GM21367 (cell line): Measurements from ENCODE around the gene DUOX2.
"Not testable (repeated sequence)": the region's sequence is repeated elsewhere in the genome, so short reads cannot be mapped to it uniquely, and the experiment has no call there.

Source experiments
- ATAC-seq: cut with Tn5 transposase; IDR thresholded peaks from one replicate; pipeline ENCODE4 v1.9.1; 2021; ENCODE audit not compliant: unreplicated experiment

DUOX2 gene

DNA sequence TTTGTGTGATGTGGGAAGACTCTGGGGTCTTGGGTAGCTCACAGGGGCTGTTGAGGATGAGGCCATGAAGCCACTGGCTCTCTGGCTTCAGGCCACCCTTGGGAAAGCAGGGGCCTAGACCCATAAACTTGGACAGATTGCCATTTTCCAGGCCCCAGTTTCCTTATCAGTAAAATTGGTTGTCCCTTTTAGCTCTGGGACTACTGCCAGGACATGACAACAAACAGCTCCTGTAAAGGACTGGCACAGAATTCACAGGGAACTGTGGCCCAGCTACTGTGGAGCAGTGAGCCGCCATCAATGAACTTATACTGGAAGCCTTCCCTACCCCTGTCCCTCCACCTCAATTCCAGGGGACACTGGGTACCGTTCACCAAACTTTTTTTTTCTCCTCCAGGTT is 36.6 kb downstream of the DUOX2 start:
- not testable (repeated sequence) for ATAC-seq

DNA sequence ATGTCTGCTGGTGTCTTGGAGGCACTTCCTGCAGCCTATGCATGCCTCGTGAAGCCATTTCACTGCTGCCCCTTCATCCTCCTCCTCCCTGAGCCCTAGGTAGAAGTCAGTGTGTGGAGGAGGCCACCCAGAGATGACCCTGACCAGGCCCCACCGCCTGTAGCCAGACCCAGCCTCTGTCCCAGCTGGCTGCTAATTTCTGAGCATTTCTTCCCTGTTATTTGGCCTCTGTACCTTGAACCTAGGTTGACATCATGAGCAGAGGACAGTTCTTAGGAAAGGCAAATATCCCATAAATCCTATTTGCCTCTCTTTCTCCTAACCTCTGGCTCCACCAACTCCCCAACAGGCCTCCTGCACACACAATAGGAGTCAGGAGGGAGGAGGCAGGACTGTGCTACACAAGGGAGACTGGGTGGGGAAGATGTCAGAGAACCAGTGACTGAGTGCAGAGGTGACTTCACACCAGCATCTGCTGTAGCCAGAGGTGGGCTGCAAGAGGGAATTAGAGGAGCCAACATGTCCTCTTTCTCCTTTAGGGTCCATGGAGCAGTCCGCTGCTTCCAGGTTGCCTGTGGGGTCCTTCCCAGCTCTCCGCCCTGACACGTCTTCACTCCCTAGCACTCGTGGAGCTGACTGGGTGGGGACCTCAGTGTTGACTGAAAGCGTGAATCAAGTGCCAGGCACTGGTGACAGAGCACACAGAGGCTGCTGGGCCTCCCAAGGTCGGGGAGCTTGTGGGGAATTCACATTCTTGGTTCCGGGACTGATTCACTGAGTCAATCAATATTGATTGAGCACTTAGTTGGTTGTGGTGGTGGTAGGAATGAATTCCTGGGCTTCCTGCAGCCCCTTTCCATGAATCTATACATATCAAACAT is 38.3 kb downstream of the DUOX2 start:
- ATAC-seq, result not testable (repeated sequence)

DNA sequence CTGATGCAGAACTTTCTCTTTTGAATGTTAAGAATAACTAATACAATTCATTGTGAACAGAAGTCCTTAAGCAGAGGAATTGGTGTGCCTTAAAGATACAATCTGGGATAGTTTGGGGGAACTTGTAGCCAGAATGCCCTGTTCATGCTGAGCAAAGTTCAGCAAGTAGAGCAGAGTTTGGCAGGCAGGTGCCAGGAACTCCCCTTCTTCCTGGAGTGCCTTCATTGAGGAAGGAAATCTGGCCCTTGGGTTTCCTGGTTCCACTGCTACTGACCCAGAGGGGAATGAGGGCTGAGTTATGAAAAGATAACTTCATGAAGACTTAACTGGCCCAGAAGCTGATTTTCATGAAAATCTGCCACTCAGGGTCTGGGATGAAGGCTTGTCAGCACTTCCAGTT is 40.4 kb downstream of the DUOX2 start:
- not testable (repeated sequence) for ATAC-seq

DNA sequence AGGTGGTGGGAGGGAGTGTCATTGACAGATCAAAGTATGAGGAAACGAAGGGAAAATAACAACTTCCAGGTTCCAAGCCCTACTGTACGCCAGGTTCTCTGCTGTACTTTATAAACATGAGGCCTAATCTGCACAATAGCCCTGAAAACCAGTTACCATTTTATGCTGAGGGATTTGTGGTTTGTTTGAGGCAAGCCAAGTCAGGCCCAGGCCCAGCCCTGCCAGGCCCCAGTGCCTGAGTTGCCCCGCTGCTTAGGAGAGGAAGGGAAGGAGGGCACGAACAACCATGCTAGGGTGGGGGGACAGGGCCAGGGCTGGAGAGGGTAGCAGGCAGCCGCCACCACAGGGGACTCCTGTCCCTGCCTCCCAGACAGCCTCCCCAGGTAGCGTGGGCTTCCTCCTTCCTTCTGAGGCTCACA is 44.0 kb downstream of the DUOX2 start:
- ATAC-seq, result not testable (repeated sequence)

DNA sequence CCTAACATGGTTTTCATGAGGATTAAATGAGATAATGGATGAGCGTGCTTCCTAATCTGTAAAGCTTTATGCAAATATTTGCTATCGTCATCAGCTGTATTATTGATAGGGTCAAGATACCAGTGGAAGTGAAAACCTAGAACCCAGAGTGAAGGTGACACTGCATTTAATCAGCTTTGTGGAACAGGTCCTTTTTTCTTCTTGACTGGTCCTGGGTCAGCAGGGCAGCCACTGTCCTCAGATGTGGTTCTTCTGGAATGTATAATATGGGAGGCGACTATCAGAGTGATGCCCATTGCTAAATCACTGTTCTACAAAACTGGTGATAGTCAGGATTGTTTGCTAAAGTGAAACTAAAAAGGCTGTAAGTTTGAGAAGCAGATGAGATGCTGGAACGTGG is 49.6 kb downstream of the DUOX2 start:
- ATAC-seq, result no peak

DNA sequence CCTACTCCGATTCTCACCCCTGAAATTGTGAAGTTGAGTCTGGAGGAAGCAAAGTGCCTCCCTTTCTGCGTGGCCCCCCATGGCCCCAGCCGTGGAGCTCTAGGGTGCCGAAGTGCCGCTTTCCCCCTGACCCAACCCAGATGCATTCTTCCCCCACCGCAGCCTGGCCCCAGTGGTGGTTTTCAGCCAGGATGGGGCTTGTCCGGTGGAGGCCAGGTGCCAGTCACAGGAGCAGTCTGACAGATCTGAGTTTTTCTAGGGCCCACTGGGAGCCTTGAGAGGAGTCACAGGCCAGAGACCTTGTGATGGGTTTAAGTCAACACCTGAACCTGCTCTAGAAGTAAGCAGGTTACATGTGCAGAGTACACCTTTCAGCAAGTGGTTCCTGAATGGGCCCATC is 51.7 kb downstream of the DUOX2 start:
- not testable (repeated sequence) for ATAC-seq

DNA sequence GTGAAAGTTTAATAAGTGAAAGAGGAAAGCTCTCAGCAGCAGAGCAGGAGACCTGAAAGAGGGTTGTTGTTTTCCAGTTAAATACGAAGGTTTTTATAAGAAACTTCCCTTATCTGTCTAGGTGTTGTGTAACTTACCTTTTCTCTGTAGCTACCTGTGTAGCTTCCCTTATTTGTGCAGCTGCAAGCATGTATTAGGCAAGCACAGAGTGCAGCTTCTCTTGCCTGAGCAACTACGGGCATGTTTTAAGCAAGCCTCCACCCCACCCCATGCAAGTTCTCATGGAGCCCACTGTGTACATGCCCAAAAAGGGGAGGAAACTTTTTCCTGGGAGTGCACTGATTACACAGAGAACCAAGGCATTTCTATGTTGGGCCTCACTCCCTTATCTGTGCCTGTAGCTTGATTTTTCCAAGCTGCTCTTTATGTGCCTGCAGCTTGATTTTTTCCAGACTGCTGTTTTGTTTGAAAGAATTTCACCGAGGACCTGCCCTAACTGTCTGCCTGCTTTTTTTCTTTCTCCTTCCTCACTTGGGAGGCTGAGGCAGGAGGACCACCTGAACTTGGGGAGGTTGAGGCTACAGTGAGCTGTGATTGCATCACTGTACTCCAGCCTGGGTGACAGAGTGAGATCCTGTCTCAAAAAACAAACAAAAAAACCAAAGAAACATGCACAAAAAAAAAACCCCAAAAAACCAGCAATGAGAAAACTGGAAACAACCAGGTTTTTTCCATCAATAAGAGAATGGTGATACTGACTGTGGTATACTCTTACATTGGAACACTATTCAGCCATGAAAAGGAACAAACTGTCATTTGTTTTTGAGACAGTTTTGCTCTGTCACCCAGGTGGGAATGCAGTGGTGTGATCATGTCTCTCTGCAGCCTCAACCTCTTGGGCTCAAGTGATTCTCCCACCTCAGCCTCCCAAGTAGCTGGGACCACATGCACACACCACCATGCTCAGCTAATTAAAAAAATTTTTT is 55.0 kb downstream of the DUOX2 start:
- not testable (repeated sequence) for ATAC-seq

DNA sequence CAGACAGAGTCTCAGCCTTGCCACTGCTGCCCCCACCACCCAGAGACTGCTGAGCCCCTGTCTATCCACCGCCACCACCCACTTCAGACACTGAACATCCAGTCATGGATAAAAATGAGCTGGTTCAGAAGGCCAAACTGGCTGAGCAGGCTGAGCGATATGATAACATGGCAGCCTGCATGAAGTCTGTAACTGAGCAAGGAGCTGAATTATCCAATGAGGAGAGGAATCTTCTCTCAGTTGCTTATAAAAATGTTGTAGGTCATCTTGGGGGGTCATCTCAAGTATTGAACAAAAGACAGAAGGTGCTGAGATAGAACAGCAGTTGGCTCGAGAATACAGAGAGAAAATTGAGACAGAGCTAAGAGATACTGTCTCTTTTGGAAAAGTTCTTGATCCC is 61.3 kb downstream of the DUOX2 start:
- not testable (repeated sequence) for ATAC-seq

DNA sequence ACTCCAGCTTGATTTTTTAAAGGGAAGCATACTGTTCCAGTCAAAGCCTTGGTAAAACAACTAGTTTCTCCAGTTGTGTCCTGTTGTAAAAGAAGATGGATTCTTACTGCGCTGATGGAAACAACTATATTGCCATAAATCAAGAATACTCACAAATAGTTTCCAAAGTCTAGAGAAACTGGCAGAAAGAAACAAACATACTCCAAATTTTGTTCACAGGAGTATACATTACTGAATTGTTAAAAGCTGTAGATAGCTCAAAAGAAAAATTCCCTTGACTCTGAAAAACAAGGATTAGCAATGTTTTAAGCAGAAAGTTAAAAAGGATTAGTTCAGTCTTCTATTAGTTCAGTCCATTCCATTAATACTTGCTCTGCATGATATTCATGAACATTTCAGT is 63.4 kb downstream of the DUOX2 start:
- ATAC-seq, result no peak

DNA sequence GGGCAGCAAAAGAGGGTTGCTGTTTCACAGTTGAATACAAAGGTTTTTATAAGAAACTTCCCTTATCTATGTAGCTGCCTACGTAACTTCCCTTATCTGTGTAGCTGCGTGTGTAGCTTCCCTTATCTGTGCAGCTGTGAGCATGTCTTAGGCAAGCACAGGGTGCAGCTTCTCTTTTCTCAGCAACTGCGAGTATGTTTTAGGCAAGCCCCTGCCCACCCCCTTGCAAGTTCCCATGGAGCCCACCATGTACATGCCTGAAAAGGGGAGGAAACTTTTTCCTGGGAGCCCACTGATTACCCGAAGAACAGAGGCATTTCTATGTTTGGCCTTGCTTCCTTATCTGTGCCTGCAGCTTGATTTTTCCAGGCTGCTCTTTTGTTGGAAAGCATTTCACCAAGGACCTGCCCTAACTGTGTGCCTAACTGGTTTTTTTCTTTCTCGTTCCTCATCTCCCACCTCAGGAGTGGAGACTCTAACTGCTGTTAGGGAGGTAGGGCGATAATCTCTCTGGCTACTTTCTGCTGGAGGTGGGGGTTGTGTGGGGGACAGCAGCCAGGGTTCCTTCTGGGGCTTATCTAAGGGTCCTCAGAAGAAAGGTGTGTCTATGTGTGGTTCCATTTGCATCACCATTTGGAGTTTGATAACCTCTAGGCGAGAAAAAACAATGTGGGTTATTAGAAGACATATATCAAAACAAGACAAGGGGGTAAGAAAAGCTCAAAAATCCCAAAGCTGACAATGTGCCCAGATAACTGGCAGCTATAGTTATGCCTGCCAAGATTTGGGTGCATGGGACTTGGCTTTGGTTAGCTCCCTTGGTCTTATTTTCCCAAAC is 65.0 kb downstream of the DUOX2 start:
- no peak for ATAC-seq

DNA sequence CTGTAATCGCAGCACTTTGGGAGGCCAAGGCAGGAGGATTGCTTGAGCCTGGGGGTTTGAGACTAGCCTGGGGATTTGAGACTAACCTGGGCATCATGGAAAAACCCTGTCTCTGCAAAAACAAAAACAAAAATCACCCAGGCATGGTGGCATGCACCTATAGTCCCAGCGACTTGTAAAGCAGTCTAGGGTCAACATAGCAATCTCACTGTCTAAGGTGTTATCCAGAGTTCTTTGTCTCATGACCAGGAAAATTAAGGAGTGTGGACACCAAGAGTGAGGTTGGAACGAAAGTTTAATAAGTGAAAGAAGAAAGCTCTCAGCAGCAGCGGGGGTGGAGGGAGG is 65.6 kb downstream of the DUOX2 start:
- ATAC-seq, result not testable (repeated sequence)

DNA sequence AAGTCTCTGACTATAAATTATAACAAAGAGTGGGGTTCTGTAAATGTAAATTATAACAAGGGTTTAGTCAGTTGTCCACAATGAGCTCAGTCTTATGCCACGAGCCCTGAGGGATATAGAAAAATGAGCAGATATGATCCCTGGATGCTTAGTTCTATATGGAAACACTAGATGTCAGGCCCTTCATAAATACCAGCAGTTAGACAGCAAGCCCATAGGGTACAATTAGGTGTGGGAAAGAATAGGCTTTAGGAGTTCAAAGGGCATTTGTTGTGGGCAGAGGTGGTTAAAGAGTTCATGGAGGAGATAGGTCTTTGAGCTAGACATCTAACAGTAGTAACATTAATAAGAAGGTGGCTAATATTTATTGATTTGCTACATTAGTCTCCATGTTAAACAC is 69.7 kb downstream of the DUOX2 start:
- not testable (repeated sequence) for ATAC-seq

DNA sequence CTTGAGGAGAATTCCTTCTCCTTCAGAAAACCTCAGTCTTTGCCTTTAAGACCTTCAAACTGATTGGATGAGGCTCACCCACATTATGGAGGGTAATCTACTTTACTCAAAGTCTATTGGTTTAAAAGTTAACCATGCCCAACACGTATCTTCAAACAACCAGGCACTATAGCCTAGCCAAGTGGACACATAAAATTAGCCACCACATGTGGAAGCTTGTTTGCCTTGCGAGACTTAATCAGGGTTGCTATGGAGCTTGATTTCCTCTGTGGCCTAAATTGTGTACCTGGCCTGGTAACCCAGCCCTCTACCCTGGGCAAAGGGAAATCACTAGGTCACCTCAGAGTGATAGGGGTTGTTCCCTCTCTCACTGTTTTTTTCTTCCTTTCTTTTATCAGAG is 71.1 kb downstream of the DUOX2 start:
- ATAC-seq, result not testable (repeated sequence)
